ENCODE measurements around the gene CD68. TPM values are rescaled to one million over a fixed set of nuclear protein-coding genes. Genes with fewer than 3 reads are reported as not detected.
A peak's percentile ranks its signal among the peaks of the same experiment; 100 is the strongest.
"Not testable (repeated sequence)": the region's sequence is repeated elsewhere in the genome, so short reads cannot be mapped to it uniquely, and the experiment has no call there.

Gene CD68
- total RNA-seq, 1 experiment from 2014 or later: 75.8 TPM

DNA sequence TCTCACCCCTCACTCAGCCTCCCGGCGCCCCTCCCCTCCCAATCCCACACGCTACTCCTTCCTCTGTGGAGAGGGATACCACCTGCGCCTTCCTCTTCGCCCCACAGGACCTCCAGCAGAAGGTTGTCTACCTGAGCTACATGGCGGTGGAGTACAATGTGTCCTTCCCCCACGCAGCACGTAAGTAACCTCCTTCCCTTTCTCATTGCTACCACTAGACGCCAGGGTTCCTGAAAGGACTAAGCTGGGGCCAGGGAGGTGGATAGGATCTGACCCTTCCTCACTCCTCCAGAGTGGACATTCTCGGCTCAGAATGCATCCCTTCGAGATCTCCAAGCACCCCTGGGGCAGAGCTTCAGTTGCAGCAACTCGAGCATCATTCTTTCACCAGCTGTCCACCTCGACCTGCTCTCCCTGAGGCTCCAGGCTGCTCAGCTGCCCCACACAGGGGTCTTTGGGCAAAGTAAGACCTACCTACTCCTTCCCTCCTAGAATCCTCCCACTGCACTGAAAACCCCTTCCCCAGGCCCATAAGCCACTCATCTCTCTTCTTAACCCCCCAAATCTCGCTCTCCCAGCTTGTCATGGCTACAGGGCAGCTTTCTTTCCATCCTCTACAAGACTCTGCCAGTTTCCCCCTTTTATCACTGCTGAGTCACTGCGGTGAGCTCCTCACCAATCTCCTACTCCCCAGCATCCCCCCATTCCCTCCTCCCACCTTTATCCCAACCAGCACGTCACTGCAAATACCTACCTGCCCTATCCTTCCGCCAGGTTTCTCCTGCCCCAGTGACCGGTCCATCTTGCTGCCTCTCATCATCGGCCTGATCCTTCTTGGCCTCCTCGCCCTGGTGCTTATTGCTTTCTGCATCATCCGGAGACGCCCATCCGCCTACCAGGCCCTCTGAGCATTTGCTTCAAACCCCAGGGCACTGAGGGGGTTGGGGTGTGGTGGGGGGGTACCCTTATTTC is 1.5 kb downstream of the CD68 start:
- DNase-seq (ENCODE audit: low read depth): no peak

DNA sequence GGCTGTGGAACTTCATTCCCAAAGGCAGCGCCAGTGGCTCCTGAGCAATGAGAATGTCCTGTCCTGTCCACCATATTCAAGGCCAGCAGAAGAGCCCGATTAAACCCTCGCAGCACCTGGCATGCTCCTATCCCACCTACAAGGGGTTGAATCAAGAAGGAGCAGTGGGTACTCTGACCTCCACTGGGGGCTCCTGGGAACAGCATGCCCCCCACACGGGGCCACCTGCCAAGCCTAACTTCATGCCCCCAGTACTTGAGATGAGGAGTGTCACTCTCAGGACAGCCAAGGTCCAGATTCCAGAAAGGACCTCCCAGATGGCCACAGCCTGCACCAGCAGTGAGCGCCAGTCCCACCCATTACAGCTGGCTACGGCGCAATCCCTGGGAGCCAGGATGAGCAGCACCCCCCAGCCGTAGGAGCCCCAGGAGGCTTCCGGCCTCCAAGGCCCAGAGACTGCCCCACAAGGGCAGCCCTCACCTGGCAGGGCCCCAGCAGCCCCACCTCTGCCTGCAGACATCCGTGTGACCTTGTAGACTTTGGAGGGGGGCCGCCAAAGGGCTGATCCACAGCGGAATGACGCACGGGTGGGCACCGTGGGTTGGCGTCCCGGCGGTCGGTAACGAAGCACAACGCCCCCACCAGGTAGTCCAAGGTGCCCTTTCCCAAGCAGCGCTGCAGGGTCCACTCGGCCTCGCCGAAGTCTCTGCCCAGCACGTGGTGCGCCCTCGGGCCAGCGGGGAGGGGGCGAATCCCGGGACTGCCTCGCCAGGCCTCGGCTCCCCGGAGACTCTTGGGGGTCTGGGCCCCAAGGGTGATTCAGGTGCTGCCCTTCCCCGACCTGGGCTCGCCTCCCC is 3.2 kb downstream of the CD68 start:
- no peak for DNase-seq (ENCODE audit: low read depth)

DNA sequence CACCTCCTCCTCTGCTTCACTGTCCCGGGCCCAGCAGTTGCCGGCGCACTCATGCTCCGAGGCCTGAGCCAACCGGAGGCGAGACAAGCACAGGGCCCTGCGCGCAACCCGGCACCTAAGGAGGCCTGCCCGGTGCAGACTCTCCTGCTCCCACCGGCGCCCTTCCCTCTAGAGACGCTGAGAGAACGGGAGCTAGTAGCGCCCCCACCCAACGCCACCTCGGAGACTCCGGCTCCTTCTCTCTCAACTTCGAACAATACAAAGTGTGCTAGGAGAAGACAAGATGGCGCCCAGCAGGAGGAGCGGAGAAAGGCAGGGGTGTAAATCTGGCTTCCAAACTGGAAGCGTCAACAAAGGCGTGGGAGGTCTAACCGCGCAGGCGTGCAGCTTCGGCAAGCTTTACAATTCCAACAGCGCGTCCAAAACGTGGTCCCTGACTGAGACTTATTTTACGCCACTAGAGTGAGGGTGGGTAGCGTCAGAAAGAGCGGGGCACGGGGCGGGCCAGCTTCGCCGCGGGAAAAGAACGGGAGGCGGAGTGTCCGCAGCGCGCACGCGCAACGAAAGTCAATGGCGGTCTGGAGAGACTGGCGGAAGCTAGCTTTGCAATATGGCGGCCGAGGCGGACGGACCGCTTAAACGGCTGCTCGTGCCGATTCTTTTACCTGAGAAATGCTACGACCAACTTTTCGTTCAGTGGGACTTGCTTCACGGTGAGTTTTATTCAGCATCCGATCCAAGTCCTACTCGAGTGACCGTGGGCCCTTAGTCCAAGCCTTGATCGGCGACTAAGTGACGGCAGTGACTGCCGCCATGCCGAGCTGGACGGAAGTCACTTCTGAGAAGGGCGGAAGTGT is 4.0 kb downstream of the CD68 start, which contains the start of gene MPDU1:
Gene MPDU1 (plus strand): TSS at position 600 of the 857 bp plus-strand sequence. CDS start 11 bp downstream, at position 611.
- DNase-seq (ENCODE audit: low read depth): peak; percentile 94

DNA sequence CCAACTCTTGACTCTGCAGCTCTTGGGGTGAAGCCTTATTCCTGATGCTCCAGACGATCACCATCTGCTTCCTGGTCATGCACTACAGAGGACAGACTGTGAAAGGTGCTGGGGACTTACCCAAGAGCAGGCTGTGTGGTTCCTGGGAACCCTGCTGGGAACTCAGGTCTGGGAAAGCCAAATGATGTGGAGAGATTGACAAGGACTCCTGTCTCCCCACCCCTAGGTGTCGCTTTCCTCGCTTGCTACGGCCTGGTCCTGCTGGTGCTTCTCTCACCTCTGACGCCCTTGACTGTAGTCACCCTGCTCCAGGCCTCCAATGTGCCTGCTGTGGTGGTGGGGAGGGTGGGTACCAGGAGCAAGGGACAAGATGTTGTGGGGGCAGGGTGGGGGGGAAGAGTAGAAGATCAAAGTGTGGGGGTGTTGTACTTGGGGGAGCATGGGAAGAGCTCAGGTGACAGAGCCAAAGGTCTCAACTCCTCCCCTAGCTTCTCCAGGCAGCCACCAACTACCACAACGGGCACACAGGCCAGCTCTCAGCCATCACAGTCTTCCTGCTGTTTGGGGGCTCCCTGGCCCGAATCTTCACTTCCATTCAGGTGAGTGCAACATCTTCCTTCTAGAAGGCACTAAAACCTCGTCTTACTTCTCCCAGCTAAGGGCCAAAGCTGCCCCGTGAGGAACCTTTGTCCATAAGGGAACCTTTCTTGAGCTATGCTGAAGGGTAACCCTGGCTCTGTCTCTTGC is 7.4 kb downstream of the CD68 start:
- DNase-seq (ENCODE audit: low read depth): peak; percentile 80

DNA sequence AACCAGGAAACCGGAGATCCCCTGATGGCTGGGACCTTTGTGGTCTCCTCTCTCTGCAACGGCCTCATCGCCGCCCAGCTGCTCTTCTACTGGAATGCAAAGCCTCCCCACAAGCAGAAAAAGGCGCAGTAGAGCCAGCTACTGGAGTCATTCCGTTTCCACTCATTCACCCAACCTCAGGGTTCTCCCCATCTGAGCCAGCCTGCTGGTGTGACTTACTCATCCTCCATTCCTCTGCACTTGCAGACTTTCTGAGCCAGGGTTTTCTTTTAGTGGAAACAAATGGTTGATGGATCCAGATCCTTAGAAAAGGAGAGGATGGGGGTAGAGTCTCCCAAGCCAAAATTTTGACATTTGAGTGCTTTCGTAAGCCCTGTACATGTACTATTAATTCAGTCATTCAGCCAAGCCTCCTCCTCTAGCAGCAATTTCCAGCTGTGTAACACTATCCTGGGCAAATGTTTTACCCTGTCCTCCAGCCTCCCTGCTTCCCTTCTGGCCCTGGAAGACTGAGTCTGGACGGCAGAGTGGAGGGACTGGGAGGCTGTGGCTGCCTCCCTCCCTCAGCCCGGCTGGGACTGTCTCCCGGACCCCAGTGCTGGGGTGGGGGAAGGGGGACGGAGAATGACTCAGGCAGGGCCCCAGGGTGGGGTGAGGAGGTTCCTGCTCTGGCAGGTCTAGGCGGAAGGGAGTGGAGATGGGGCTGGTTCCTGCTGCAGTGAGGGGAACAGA is 8.1 kb downstream of the CD68 start:
- DNase-seq (ENCODE audit: low read depth): peak; percentile 88

DNA sequence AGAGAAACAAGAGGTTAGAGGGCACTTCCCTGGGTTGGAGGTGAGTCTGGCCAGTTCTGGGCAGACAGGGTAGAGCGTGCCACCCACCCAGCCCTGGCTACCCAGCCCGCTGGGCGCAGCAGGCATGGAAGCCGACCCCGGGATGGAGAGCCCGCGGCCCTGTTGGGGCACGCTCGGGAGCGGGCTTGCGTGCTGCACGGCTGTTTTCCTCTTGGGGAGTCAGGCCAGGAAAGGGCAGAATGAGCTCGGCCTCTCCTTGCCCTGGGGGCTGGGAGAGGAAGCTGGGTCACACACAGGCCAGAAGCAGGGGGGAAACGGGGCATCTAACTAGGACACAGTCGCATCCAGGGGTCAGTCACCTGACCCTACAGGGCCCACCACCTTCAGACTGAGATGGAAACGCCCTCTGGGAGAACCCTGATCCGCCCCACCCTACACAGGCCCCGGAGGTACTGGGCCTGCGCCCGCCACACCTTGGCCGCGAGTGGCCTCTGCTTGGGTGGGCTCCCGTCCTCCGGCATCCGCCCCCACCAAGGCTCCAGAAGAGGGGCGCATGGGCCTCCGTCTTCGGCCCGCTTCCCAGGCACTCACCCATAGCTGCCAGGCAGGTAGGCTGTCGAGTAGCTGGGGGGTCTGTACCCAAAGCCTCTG is 9.2 kb downstream of the CD68 start:
- DNase-seq (ENCODE audit: low read depth): no peak

DNA sequence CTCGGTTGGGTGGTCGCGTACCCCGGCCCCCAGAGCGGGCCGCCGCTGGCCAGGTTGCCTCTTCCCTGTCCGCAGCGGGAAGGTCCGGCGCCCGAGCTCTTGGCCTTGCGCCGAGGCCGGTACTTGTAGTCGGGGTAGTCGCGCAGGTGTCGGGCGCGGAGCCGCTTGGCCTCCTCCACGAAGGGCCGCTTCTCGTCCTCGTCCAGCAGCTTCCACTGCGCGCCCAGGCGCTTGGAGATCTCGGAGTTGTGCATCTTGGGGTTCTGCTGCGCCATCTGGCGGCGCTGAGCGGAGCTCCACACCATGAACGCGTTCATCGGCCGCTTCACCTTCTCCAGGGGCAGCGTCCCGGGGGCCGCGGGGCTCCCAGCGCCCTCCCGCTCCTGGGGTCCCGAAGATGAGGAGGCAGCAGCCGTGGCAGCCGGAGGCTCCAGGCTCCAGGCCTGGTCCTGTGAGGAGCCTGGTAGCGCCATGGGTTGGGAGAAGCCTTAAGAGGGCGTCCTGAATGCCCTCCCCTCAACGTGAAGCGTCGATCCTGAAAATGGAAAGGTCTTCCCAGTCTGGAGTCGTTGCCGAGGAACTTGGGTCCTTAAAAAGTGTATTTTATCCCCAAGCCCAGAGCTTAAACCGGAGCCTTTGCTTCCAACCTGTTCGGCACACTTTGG is 9.9 kb downstream of the CD68 start:
- no peak for DNase-seq (ENCODE audit: low read depth)

DNA sequence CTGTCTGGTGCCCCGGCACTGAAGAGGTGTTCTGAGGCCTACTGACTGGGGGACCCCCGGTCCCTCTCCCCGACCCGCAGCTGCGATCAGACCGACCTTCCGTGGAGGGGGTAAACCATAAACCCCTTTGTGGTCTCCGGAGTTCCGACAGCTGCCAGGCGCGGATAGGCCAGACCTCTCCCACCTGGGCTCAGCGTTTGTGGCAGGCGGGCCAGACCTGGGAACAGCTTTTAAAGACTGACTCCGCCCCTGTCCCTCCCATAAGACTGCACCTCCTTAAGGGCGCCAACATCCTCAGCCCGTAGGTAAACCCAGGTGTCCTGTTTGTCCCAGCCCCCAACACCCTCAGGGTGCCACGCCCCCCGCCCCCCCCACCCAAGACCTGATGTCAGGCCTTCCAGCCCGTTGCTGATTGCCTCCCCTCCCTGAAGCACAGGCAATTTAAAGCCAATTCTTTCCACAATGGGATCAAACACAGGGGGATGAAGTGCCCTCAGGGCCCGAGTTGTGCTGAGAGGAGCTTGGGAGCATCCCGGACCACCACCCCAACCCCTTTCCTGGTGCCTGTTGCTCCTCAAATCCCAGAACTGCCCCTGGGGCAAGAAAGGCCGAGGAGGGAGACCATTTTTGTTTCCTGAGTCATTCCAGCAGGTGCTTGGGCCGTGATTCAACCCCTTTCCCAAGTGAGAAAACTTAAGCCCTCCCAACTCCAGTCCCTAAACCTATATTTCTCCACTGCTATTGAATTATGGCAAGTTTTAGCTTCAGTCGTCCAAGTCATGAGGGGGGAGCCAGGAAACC is 10.7 kb downstream of the CD68 start, which contains the start of gene SOX15:
Gene SOX15 (minus strand): TSS at position 204 of the 801 bp plus-strand sequence. CDS start 418 bp downstream, outside the sequence.
- DNase-seq (ENCODE audit: low read depth): peak; percentile 57

DNA sequence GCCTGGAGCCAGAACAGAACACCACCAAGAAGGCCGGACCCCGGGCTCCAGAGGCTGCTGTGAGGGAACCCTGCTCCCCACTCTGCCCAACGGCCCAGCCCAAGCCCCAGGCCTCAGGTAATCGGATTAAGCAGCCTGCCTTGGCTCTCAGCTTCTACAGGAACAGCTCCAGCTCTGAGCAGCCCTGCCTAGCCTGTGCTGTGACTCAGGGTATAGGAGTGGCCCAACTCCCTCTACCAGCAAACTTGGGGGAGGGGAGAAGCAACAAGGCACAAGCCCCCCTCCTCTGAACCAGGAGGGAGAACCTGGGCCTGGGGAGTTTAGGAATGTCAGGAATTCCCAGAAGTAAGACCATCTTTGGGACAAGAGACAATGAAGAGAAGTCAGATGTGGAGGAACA is 11.3 kb downstream of the CD68 start:
- DNase-seq (ENCODE audit: low read depth): peak; percentile 64

DNA sequence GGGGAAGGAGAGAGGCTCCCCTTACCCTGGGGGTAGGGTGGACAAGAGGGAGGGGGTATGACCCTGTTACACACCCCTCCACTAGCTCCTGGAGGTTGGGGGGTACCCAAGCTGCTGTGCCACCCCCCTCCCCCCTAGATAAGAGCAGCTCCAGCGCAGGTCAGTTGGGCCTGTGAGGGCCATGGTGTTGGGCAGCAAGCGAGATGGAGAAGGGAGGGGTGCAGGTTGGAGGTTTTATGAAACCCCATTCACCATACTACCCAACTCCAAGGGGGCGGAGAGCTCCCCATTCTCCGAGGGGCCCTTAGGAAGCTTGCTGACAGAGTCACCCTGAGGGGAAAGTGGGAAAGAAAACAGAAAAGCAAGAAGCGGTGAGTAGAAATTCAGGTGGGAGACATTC is 12.2 kb downstream of the CD68 start:
- DNase-seq (ENCODE audit: low read depth): no peak

DNA sequence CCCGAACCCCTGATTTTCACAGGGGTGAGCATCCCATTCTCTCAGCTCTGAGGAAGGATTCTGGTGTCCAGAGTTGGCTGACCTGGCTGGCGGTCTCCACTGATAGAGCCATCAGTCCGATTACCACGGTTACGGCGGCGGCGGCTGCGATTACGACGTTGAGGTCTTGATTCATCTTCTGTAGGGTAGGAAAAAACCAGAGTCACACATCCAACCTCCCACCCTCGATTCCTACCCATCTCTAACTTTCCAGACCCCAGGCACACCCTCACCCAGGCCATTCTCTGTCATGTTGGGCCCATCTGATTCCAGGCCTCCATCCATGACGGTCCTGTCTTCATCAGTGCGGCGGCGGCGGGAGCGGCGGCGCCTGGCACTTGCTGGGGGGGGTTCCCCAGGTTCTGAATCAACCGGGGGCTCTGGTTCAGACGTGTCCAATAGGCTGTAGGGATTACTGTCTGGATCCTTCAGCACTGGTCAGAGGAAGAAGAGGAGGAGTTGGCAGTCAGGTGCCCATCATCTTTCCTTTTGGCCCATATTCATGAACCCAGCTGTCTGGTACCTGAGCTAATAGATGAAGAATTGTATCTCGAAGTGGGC is 13.1 kb downstream of the CD68 start:
- DNase-seq (ENCODE audit: low read depth): no peak

DNA sequence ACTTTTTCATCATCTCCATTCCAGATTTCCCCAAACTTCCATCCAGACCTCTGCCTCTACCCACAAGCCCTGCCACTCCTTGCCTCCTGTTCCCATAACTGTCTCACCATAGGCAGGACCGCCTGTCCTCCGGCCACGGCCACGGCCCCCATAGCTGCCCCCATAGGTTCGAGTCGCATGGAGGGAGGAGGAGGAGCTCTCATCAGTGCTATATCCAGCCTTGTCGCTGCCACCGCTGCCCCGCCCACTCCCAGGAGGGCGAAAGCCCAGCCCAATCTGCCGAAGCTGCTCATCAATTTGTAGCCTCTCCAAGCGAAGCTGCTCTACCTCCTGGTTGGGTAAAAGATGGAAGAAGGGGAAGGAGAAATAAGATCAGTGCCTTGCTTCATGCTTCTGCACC is 13.9 kb downstream of the CD68 start:
- no peak for DNase-seq (ENCODE audit: low read depth)

DNA sequence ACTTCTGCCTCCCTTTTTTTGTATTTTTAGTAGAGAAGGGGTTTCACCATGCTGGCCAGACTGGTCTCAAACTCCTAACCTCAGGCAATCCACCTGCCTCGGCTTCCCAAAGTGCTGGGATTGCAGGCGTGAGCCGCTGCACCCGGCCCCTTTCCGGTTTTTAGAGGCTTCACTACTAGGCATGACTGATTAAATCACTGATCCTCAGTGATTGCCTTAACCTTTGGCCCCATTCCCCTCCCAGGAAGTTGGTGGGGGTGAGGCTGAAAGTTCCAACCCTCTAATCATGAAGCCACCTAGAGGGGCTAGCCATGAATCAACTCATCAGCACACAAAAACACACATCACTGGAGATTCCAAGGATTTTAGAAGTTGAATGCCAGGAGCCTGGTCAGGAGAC is 18.1 kb downstream of the CD68 start:
- DNase-seq (ENCODE audit: low read depth): not testable (repeated sequence)

DNA sequence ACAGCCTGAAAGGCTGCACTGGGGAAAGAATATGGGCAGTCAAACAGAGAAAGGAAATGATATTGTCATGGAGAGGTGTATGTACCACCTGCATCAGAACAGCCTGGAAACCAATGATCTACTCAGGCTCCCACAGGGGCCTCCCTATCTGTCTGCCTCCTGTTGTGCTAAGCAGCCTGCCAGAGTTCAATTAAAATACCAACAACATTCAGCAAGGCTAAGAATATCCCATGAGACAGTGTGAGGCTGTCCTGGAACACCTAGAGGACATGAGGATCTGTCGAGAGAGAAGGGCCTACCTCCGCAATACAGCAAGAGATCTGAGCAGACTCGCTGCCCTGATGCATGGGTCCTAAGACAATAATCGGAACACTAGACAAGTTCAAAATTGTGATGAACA is 26.8 kb downstream of the CD68 start:
- DNase-seq (ENCODE audit: low read depth): no peak

DNA sequence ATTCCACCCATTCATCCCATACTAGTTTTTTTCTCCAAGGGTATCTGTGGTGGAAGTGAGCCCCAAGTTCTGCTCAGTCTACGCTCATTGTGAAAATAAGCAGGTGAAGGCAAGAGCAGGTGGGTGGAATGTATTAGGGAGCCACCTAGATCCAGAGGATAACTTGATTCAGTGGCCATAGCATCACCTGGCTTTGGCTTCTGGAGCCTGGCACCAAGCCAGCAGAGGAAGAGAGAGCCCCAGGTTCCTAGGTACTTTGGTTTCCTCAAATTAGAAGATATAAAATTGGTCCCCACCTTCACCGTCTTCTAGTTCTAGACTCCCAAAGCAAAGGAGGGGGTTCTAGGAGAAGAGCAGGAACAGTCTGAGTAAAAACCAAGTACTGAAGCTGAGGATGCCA is 31.2 kb downstream of the CD68 start:
- DNase-seq (ENCODE audit: low read depth): no peak

DNA sequence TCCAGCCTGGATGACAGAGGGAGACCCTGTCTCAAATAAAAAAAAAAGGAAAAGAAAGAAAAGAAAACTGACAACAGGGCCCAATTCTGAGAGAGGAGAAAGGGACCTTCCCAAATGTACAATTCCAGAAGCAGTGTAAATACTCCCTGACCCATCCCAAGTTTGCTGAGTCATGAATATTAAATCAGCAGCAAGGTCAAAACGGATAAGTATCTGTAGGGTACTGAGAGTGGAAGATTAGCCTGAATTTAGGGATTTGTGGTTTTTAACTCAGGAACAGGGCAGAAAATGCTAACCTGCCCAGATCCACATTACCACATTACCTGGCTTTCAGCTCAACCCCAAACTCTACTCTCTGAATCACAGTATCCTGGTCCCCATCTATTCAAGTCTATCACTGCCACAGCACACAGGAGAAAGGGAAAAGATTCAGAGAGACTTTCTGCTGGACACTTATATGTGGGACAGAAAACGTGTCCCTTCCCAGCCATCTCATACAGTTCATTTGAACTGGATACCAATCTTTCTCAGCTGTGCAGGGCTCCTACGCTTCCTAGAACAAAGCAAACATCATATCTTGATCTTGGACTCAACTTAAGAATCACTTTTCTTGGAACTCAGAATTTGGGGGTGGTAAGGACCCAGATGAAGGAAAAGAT is 32.3 kb downstream of the CD68 start:
- no peak for DNase-seq (ENCODE audit: low read depth)

DNA sequence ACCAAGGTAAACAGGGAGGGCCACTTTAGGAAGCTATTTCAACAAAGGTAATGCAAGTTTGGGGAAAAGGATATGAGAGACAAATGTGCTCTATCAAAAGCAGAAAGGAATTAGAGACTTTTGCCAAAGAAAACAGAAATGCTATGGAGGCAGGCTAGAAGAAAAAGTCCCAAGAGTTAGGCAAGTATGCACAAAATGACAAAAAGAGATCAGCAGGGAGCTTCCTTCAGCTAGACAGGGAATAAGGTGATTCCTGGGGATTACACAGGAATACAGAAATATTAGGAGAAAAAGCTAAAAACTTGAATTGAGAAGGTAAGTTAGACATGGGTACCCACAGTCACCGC is 32.8 kb downstream of the CD68 start:
- no peak for DNase-seq (ENCODE audit: low read depth)
